Immature natural killer cell (primary cell): ENCODE results near the gene PABPC1L. TPM values are rescaled to one million over a fixed set of nuclear protein-coding genes. Genes with fewer than 3 reads are reported as not detected.

Experiments
- DNase-seq, 3 donors: peaks; one replicate each; pipeline ENCODE4 v3.0.0; 2022; ENCODE audit warnings: mixed read lengths in 1 of 3
- H3K27ac Mint-ChIP-seq, 6 donors: one replicate each; pipeline ENCODE4 v1.8.0; 2020; ENCODE audit warnings: mixed read lengths in 6 of 6, mild to moderate bottlenecking in 5 of 6, inconsistent platforms in 4 of 6, moderate library complexity in 3 of 6
- H3K27me3 Mint-ChIP-seq, 3 donors: one replicate each; pipeline ENCODE4 v1.8.0; 2020 to 2021; ENCODE audit warnings: low read depth in 3 of 3, mild to moderate bottlenecking in 3 of 3, mixed read lengths in 3 of 3, moderate library complexity in 3 of 3, inconsistent platforms in 1 of 3
- H3K36me3 Mint-ChIP-seq, 3 donors: one replicate each; pipeline ENCODE4 v1.8.0; 2020; ENCODE audit warnings: mixed read lengths in 3 of 3, inconsistent platforms in 2 of 3, mild to moderate bottlenecking in 2 of 3
- H3K4me1 Mint-ChIP-seq, 2 donors: one replicate each; pipeline ENCODE4 v1.8.0; 2020; ENCODE audit warnings: inconsistent platforms in 2 of 2, mild to moderate bottlenecking in 2 of 2, mixed read lengths in 2 of 2, moderate library complexity in 1 of 2
- H3K4me3 Mint-ChIP-seq, 5 donors: one replicate each; pipeline ENCODE4 v1.8.0; 2020; ENCODE audit warnings: mild to moderate bottlenecking in 5 of 5, mixed read lengths in 5 of 5, inconsistent platforms in 3 of 5, moderate library complexity in 3 of 5
- H3K9me3 Mint-ChIP-seq, 6 donors: one replicate each; pipeline ENCODE4 v1.8.0; 2020; ENCODE audit warnings: mild to moderate bottlenecking in 6 of 6, mixed read lengths in 6 of 6, inconsistent platforms in 4 of 6, moderate library complexity in 3 of 6
- polyA plus RNA-seq, 3 donors: library from polyadenylated mRNA; unstranded; fragments of 300-500 nt; fragmentation: Illumina TruSeq; gene quantifications; one replicate each; pipeline ENCODE4 v1.2.3, GENCODE V29; 2021

Gene PABPC1L
- polyA plus RNA-seq, 3 donors from 2014 or later = 0.99 TPM; not detected in 2

DNA sequence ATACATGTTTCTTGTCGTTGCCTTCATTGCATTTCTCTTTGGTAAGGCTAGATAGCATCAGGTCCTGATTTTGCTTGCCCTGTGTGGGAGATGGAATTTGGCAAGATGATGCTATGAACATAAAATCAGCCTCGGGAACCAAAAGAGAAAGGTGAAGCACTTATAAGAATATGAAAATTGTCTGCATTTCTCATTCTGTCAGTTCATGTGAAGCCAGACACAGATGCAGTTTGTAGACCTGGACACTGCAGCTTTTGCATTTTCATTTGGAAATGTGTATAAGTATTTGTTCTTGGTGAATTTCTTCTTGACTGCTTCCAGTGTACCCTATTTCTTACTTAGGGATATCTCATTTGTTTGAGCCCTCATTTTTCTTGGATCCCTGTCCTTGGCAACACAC lies 23.0 kb upstream of the PABPC1L start:
- Mint-ChIP-seq H3K27me3 (peaks cover 2 to 19% (median 15%) of the 10 kb centered on the region in 3 donors), H3K4me1 (peaks cover 70 to 78% of the 10 kb centered on the region in 2 donors), H3K4me3 (peak overlapping the region; percentile 93 to 97 (median 95)), H3K27ac (peak overlapping the region; percentile 92 to 96 (median 94)), H3K36me3 (no peaks in the 10 kb centered on the region), H3K9me3 (no peaks in the 10 kb centered on the region)
- DNase-seq = no peak

DNA sequence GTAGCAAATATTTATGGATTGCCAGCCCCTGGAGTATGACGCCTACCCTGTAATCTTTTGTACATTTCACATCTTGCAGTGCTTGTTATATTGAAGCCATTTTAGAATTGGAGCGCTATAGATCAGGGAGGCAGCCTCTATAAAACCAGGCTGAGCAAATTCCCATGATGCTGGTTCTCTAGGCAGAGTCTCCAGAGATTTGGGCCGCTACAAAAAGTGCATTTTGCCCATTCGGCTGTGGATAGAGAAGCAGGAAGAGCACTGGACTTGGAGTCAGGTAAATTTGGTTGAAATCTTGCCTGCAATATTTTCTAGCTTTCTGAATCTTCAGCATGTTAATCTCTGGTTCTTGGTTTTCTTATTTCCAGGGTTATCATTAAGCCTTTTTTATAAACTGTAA lies 22.4 kb upstream of the PABPC1L start:
- Mint-ChIP-seq H3K27me3 (peaks cover 2 to 19% (median 15%) of the 10 kb centered on the region in 3 donors), H3K4me1 (peaks cover 77 to 85% of the 10 kb centered on the region in 2 donors), H3K9me3 (no peaks in the 10 kb centered on the region), H3K27ac (peak overlapping the region; percentile 92 to 96 (median 94)), H3K36me3 (no peaks in the 10 kb centered on the region), H3K4me3 (peak overlapping the region; percentile 93 to 97 (median 95))
- DNase-seq = no peak

DNA sequence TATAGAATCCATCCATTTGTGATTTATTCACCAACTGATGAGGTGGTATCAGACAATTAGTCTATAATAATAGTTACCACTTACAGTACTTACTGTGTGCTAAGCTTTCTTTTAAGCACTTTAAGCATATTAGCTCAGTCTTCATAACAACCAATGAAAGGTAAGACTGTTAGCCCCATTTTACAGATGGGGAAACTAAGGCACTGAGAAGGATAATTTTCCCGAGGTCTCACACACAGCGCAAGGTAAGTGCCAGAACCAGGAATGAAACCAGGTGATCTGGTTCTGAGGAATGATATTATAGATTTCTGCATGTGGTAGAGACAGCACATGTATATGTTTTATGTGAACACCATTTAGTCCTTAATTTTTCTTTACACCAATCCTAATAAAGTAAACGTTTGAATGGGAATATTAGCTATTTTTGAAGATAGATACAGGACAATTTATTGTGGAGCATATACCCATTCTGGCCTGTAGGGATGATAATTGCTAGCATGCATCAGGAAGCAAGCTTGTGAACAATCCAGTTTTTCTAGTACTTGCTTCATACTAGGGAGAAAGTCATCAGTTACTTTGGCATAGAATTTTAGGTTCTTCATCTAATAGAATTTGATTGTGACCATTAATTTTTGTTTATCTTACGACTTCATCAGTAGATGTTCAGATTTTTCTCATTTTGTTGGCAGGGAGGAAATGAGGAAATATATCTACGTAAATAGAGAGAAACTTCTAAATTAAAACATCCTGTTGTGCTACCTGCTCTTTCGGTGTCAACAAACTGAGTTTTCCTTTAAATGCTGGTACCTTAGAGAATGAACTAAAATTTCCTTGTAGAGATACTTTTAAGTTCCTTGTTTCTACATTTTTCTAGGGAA lies 21.4 kb upstream of the PABPC1L start:
- peak overlapping the region; percentile 78 to 94 (median 88) for H3K27ac Mint-ChIP-seq
- H3K4me3 Mint-ChIP-seq = peak overlapping the region; percentile 93 to 97 (median 95)
- H3K4me1 Mint-ChIP-seq = peaks cover 83 to 93% of the 10 kb centered on the region in 2 donors
- peaks cover 2 to 19% (median 15%) of the 10 kb centered on the region in 3 donors for H3K27me3 Mint-ChIP-seq
- no peaks in the 10 kb centered on the region for H3K36me3 Mint-ChIP-seq
- DNase-seq = no peak
- no peaks in the 10 kb centered on the region for H3K9me3 Mint-ChIP-seq

DNA sequence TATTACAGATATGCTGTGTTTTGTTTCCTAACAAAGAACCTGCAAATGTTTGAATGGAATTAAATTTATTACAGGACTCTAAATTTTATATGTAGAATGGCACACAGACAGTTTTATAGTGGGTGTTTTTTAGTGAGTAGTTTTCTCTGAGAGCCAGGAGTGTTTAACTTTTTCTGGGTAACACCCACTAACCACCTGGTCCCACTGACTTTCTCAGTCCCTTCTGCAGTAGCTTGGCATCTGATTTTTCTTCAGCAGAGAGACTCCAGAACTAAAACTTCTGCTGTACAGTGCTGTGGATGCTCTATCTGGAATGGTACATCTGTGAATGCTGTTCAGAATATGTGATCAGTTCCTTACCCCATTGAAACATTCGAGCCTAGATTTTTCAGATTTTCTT lies 18.0 kb upstream of the PABPC1L start:
- no peaks in the 10 kb centered on the region for H3K36me3 Mint-ChIP-seq

DNA sequence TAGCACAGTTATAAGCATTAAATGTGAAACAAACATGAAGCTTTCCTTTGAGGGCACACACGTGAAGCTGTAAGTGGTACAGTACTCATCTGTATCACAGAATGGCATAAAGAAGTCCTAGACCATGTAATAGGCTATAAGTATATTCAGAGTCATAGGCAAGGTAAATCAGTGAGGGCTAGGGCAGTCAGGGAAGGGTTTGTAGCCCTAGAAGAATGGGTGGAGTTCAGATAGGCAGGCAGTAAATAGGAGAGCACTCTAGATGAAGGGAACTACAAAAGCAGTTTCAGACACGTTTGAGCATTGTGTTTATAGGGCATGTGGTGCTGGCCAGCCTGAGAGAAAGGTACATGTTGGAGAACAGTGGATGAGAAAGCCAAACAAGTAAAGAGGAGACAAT lies 14.9 kb upstream of the PABPC1L start:
- Mint-ChIP-seq H3K27ac (peak overlapping the region; percentile 5 to 75 (median 34)), H3K4me3 (peak overlapping the region; percentile 5 to 48 (median 26)), H3K4me1 (peaks cover 84 to 93% of the 10 kb centered on the region in 2 donors), H3K9me3 (no peaks in the 10 kb centered on the region), H3K36me3 (no peaks in the 10 kb centered on the region), H3K27me3 (peaks cover 0 to 1% (median 0%) of the 10 kb centered on the region in 3 donors)
- DNase-seq = no peak

More for the DNA sequence above, 18.0 kb upstream of the PABPC1L start:
- Mint-ChIP-seq H3K27ac (peak overlapping the region; percentile 51 to 88 (median 72)), H3K9me3 (no peaks in the 10 kb centered on the region), H3K27me3 (peaks cover 0 to 2% (median 0%) of the 10 kb centered on the region in 3 donors), H3K4me1 (peaks cover 90 to 98% of the 10 kb centered on the region in 2 donors), H3K4me3 (peak overlapping the region in 4 of 5 donors; percentile 55 to 63 (median 58))
- DNase-seq = no peak

DNA sequence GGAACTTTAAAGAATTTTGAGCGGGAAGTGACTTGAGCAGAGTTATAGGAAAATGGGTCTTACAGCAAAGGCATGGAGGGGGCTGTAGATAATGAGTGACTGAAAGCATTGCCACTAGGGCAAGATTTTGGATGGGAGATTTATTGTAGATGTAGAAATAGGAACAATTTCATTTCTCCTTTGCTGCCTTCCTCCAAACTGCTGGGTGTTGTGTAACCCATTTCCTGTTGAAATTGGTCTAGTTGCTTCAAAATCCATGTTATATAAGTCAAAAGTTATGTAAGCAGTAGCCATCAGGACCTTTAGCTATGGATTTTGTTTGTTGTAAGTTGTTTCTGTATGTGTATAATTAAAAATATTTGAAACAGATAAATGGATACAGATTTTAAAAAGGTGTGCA lies 13.3 kb upstream of the PABPC1L start:
- Mint-ChIP-seq H3K27ac (peak overlapping the region; percentile 36 to 78 (median 60)), H3K27me3 (peaks cover 0 to 1% (median 0%) of the 10 kb centered on the region in 3 donors)

DNA sequence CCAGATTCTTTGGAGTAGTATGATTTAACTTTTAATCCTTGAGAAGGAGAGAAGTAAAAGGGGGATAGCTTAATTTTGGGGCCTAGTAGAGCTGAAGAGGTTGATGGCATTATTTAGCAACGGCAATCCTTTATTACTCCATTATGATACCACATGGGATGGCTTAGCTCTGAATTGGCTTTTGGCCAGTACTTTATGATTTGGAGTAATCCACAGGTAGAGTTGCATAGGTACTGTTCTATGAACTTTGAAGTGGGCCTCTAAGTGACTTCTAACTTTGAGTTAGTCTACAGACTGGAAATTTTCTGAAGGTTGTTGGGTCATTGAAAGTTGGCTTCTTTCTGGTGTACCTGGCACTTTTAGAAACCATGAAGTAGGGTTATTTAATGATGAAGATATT lies 12.7 kb upstream of the PABPC1L start:
- Mint-ChIP-seq H3K27me3 (peaks cover 0 to 1% (median 0%) of the 10 kb centered on the region in 3 donors), H3K9me3 (no peaks in the 10 kb centered on the region), H3K4me3 (peak overlapping the region; percentile 20 to 51 (median 35)), H3K4me1 (peaks cover 83 to 95% of the 10 kb centered on the region in 2 donors), H3K36me3 (peaks cover 0 to 6% (median 0%) of the 10 kb centered on the region in 3 donors), H3K27ac (peak overlapping the region; percentile 36 to 78 (median 58))
- no peak for DNase-seq

More for the DNA sequence above, 13.3 kb upstream of the PABPC1L start:
- H3K9me3 Mint-ChIP-seq = no peaks in the 10 kb centered on the region
- H3K36me3 Mint-ChIP-seq = peaks cover 0 to 5% (median 0%) of the 10 kb centered on the region in 3 donors
- DNase-seq = no peak
- peak overlapping the region; percentile 20 to 51 (median 35) for H3K4me3 Mint-ChIP-seq
- H3K4me1 Mint-ChIP-seq = peaks cover 88 to 95% of the 10 kb centered on the region in 2 donors

DNA sequence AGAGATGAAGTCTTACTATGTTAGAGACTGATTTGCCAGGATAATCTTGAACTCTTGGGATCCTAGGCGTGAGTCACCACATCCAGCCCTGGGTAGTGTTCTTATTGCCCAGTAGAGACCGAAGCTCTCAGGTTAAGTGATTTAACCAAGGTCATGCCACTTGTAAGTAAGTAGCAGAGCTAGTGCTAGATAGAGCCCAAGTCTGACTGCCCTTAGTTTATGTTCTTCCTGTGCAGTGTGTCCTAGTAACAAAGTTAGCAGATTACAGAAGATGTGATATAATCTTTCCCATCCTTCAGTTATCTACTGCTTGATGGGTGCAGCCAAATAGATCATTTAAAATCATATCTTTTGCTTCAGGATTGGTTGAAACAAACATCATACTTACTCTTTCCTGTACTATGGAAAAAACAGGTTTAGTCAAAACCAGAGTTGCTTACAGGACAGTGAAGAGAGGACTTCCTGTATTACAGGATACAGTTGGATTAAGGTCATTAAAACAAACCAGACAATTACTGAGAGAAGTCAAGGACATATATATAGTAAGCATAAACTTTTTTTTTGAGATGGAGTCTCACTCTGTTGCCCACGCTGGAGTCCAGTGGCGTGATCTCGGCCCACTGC lies 9.5 kb upstream of the PABPC1L start:
- Mint-ChIP-seq H3K4me3 (peak overlapping the region in 2 of 5 donors; percentile 7 to 57), H3K27me3 (peaks cover 0 to 1% (median 0%) of the 10 kb centered on the region in 3 donors), H3K4me1 (peaks cover 63 to 83% of the 10 kb centered on the region in 2 donors), H3K27ac (peak overlapping the region; percentile 57 to 81 (median 75)), H3K9me3 (no peaks in the 10 kb centered on the region), H3K36me3 (peaks cover 5 to 21% (median 12%) of the 10 kb centered on the region in 3 donors)
- no peak for DNase-seq

DNA sequence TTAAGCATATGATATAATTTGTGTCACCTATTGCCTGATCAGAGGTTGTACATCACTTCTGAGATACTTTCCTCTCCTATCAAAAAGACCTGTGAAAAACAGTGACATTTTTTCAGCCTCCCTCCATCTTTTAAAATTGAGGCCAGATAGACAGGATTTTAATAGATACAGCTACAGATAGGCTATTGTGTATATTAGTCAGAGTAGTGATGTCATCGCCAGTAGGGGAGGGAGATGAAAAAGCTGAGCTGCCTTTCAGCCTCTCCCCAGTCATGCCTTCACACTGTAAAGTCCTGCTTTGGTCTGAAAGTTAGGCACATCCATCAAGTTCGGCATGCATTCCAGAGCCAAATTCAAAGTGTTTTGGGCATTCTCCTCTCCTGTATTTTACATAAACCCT lies 7.9 kb upstream of the PABPC1L start:
- H3K27me3 Mint-ChIP-seq = no peaks in the 10 kb centered on the region
- H3K36me3 Mint-ChIP-seq = peaks cover 5 to 32% (median 20%) of the 10 kb centered on the region in 3 donors
- no peaks in the 10 kb centered on the region for H3K9me3 Mint-ChIP-seq
- H3K4me3 Mint-ChIP-seq = no peak overlapping the region
- H3K4me1 Mint-ChIP-seq = peaks cover 47 to 66% of the 10 kb centered on the region in 2 donors
- no peak for DNase-seq
- no peak overlapping the region for H3K27ac Mint-ChIP-seq

DNA sequence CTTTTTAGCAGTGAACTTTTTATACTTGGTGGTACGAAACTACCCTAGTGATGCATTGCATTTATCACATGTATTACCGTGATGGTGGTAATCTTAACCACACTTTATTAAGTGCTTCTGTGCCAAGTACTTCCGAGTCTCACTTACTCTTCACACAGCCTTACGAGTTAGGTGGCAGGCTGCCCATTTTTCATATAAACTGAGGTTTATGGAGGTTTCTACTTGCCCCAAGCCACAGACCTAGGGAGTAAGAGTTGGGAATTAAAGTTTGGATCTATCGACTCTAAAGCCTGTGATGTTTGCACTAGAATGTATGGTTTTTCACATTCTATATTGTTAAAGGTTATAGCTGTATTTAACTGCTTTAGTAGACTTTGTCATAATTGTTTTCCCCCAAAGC lies 5.5 kb upstream of the PABPC1L start:
- Mint-ChIP-seq H3K9me3 (no peaks in the 10 kb centered on the region), H3K36me3 (peaks cover 5 to 37% (median 27%) of the 10 kb centered on the region in 3 donors), H3K4me3 (no peak overlapping the region), H3K4me1 (peaks cover 34 to 60% of the 10 kb centered on the region in 2 donors), H3K27ac (no peak overlapping the region), H3K27me3 (peaks cover 0 to 2% (median 2%) of the 10 kb centered on the region in 3 donors)
- no peak for DNase-seq

DNA sequence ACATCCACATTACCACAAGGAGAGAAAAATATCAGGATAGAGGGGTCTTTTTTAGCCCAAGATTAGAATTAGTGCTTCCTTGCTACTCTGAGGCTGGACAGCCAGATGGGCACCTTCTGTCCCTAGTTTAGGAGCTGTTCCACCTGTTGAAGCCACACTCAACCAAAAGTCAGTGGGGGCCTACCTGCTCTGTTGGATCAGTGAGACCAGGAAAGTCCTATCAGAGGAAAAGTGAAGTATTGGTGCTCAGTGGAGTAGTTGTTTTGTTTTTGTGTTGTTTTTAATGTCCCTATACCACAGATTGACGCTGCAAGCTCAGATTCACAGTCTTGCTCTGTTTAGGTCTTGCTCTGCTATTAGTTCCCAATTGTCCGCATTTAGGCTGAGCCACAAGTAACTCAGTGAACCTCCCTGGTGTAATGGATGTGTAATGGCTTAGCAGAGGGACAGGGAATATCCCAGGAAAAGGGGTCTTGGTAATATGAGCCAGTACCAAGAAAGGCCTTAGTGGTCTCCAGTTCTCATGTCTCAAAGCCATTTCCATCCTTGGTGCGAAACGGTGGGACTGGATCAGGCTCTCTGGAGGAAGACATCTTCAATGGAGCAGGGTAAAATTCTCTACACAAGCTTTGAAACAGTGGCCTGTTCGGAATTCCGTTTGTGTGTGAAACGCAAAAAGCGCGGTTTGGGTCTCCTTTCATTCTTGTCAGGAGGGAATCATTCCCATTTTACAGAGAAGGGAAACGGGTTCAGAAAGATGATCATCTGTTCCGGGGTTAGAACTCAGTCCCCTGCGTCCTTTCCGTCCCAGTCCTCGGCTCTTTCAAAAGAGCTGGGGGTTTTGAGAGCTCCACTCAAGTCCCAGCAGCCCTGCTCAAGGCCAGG lies 631 bp upstream of the PABPC1L start:
- peak overlapping the region; percentile 59 to 85 (median 70) for H3K27ac Mint-ChIP-seq
- DNase-seq = no peak
- no peaks in the 10 kb centered on the region for H3K9me3 Mint-ChIP-seq
- H3K4me1 Mint-ChIP-seq = peaks cover 23 to 24% of the 10 kb centered on the region in 2 donors
- peak overlapping the region; percentile 83 to 91 (median 88) for H3K4me3 Mint-ChIP-seq
- H3K27me3 Mint-ChIP-seq = peaks cover 2% of the 10 kb centered on the region in 3 donors
- peaks cover 5 to 26% (median 21%) of the 10 kb centered on the region in 3 donors for H3K36me3 Mint-ChIP-seq

DNA sequence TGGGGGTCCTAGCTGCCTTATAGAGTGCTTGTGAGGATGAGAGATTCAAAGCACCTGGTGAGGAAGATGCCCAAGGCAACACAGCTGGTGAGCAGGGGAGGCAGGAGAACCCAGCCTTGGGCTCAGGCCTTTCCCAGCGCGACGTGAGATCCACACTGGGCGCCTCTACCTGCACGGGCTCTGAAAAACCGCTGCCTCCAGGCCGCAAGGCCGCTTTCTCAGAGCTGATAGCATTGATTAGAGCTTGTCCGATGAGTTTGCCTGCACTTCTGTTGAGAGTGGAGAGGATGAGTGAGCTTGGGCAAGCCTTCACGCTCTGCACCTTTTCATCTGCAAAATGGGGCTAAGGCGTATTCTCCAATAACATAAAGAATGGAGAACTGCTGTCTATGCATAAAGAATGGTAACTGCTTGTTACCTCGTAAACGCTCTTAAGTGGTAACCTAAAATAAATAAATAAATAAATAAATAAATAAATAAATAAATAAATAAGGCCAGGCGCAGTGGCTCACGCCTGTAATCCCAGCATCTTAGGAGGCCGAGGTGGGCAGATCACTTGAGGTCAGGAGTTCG lies 916 bp downstream of the PABPC1L start:
- H3K27ac Mint-ChIP-seq = peak overlapping the region in 2 of 6 donors; percentile 45 to 67
- peaks cover 2% of the 10 kb centered on the region in 3 donors for H3K27me3 Mint-ChIP-seq
- H3K4me1 Mint-ChIP-seq = peaks cover 16 to 24% of the 10 kb centered on the region in 2 donors
- peaks cover 0 to 14% (median 12%) of the 10 kb centered on the region in 3 donors for H3K36me3 Mint-ChIP-seq
- DNase-seq = no peak
- peak overlapping the region; percentile 83 to 91 (median 88) for H3K4me3 Mint-ChIP-seq
- H3K9me3 Mint-ChIP-seq = no peaks in the 10 kb centered on the region
